Thoracic aorta (tissue), 2 donors: ENCODE measurements around the gene TSPAN1. TPM values are rescaled to one million over a fixed set of nuclear protein-coding genes. Genes with fewer than 3 reads are reported as not detected.

ENCODE experiments used
- ATAC-seq: fragments of 150-250 bp; one replicate; pipeline ENCODE4 v1.8.0; 2017; ENCODE audit warnings: low read depth; ENCODE audit not compliant: insufficient number of reproducible peaks, low FRiP score
- DNase-seq: peaks from one replicate; pipeline ENCODE4 v3.0.0-alpha.2; 2020; ENCODE audit warnings: low spot score
- H3K27ac ChIP-seq, 2 donors: fragments of 200-600 bp; sonication (generic); 1 replicate in 1 of 2; 2 replicates in 1 of 2; pipeline ENCODE4 v1.5.1; 2016; ENCODE audit warnings: mild to moderate bottlenecking in 2 of 2, moderate library complexity in 2 of 2
- H3K27me3 ChIP-seq: fragments of 200-600 bp; sonication (generic); replicated peaks from 2 replicates; pipeline ENCODE4 v1.6.0; 2016; ENCODE audit warnings: mild to moderate bottlenecking; ENCODE audit not compliant: insufficient read depth
- H3K36me3 ChIP-seq: fragments of 200-600 bp; sonication (generic); one replicate; pipeline ENCODE4 v1.5.1; 2016
- H3K4me1 ChIP-seq, 2 donors: fragments of 200-600 bp; sonication (generic); 1 replicate in 1 of 2; 2 replicates in 1 of 2; pipeline versions ENCODE4 v1.5.1 to v1.6.0; 2016; ENCODE audit warnings: low read depth in 2 of 2, mild to moderate bottlenecking in 1 of 2; ENCODE audit not compliant: control insufficient read depth in 1 of 2
- H3K4me3 ChIP-seq: fragments of 200-600 bp; sonication (generic); 2 replicates; pipeline ENCODE4 v1.5.1; 2016; ENCODE audit warnings: mild to moderate bottlenecking
- H3K9me3 ChIP-seq: fragments of 200-600 bp; sonication (generic); 2 replicates; pipeline ENCODE4 v1.5.1; 2016
- CTCF ChIP-seq: fragments of 200-600 bp; sonication (generic); IDR thresholded peaks from one replicate; pipeline ENCODE4 v1.5.1; 2019; ENCODE audit warnings: antibody characterized with exemption
- total RNA-seq, 2 donors: library from RNA; depleted of rRNA; stranded (reverse); fragments of >200 nt; gene quantifications; one replicate each; pipeline versions ENCODE4 v1.1.0 to v1.2.3, GENCODE V29; 2016

Gene TSPAN1
- total RNA-seq, 2 donors from 2014 or later = 3.1 to 7.0 TPM

GRCh38 chr1:46176211-46176865 is 1.5 kb downstream of the TSPAN1 start, which contains the start of gene P3R3URF:
Gene P3R3URF (minus strand): TSS chr1:46176488. CDS start chr1:46176471, 17 bp downstream.
- no peak for DNase-seq
- ATAC-seq = no peak
- peak within 1 kb of the TSS in 1 of 2 donors; percentile 60 for H3K27ac ChIP-seq
- no peaks in the 10 kb centered on the region for H3K9me3 ChIP-seq
- no peak for TF ChIP-seq CTCF
- H3K4me1 ChIP-seq = peaks cover 14 to 30% of the 10 kb centered on the region in 2 donors
- no peaks in the 10 kb centered on the region for H3K36me3 ChIP-seq
- no peaks in the 10 kb centered on the region for H3K27me3 ChIP-seq
- H3K4me3 ChIP-seq = no peak within 1 kb of the TSS

GRCh38 chr1:46179138-46180081 is 4.5 kb downstream of the TSPAN1 start:
- ATAC-seq (peak; percentile 25), DNase-seq (peak; percentile 73)
- H3K27ac ChIP-seq = no peak overlapping the region
- H3K4me1 ChIP-seq = peaks cover 14 to 34% of the 10 kb centered on the region in 2 donors
- H3K9me3 ChIP-seq = no peaks in the 10 kb centered on the region
- H3K27me3 ChIP-seq = no peaks in the 10 kb centered on the region
- peak overlapping the region; percentile 2 for H3K4me3 ChIP-seq
- H3K36me3 ChIP-seq = no peaks in the 10 kb centered on the region
- peak; percentile 88 for TF ChIP-seq CTCF

GRCh38 chr1:46180082-46180616 is 5.3 kb downstream of the TSPAN1 start:
- H3K4me3 ChIP-seq = no peak overlapping the region
- ATAC-seq (no peak), DNase-seq (no peak)
- H3K27ac ChIP-seq = no peak overlapping the region
- H3K4me1 ChIP-seq = peaks cover 7 to 32% of the 10 kb centered on the region in 2 donors
- H3K36me3 ChIP-seq = no peaks in the 10 kb centered on the region
- no peak for TF ChIP-seq CTCF
- H3K9me3 ChIP-seq = no peaks in the 10 kb centered on the region
- H3K27me3 ChIP-seq = no peaks in the 10 kb centered on the region

GRCh38 chr1:46181343-46182260 is 6.7 kb downstream of the TSPAN1 start:
- no peaks in the 10 kb centered on the region for H3K27me3 ChIP-seq
- ATAC-seq = no peak
- no peaks in the 10 kb centered on the region for H3K36me3 ChIP-seq
- no peak for TF ChIP-seq CTCF
- no peak overlapping the region for H3K27ac ChIP-seq
- no peak for DNase-seq
- H3K4me3 ChIP-seq = no peak overlapping the region
- peaks cover 7 to 28% of the 10 kb centered on the region in 2 donors for H3K4me1 ChIP-seq
- H3K9me3 ChIP-seq = no peaks in the 10 kb centered on the region
